GM21381 (cell line): ENCODE measurements around the gene ACOT13.
"Not testable (repeated sequence)": the region's sequence is repeated elsewhere in the genome, so short reads cannot be mapped to it uniquely, and the experiment has no call there.

Experiments used
- ATAC-seq: cut with Tn5 transposase; IDR thresholded peaks from one replicate; pipeline ENCODE4 v1.9.1; 2021; ENCODE audit warnings: mild to moderate bottlenecking, moderate library complexity; ENCODE audit not compliant: unreplicated experiment

The ACOT13 gene

DNA sequence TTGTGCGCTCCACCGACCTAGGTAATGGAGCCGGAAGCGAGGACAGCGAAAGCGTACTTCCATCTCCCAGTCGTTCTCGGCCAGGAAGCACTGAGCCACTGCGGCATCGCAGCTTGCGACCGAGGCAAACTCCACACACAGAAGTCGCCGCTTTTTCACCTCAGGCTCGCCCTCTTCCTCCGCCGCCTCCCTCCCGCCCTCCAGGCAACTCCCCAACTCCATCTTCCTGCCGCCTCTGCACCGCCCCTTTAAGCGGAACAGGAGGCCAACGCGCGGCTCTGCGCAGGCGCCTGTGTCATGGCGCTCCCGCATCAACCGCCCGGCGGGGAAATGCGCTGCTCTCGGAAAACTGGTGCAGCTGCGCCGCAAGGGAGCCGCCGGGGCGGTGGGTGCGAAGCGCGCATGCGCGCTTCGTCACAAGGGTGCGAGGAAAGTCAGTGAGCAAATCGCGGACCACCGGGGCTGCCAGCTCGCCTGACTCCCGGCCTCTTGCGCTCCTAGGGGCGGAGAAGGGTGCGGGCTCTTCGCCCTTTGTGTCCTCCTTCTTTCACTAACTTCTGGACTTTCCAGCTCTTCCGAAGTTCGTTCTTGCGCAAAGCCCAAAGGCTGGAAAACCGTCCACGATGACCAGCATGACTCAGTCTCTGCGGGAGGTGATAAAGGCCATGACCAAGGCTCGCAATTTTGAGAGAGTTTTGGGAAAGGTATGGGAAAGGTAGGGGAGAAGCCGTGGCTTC lies at the start of gene ACOT13, which contains the start of gene TDP2:
TSS of gene ACOT13 (plus strand) at position 437 of the 737 bp plus-strand sequence. CDS start at position 624, 187 bp downstream.
TSS of gene TDP2 (minus strand) at position 259 of the 737 bp plus-strand sequence. CDS start at position 222, 37 bp downstream.
- peak; percentile 95 for ATAC-seq

DNA sequence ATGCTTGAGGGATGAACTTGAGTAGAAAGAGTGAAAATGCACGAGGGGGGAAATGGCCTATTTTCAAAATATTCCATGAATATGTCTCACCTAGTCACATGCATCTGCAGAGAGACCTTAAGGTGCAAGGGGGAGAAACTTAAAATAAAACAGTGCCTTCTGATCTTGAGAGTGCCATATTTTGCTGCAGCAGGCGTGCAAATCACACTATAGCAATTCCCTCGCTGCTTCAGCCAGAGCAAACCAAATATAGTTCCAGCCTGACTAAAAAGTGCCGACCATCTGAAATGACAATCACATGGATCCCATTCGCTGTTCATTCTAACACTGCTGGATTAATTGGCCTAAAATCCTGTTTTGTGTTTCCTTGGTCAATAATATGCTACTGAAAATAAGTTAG lies 47.2 kb upstream of the ACOT13 start:
- ATAC-seq: no peak

DNA sequence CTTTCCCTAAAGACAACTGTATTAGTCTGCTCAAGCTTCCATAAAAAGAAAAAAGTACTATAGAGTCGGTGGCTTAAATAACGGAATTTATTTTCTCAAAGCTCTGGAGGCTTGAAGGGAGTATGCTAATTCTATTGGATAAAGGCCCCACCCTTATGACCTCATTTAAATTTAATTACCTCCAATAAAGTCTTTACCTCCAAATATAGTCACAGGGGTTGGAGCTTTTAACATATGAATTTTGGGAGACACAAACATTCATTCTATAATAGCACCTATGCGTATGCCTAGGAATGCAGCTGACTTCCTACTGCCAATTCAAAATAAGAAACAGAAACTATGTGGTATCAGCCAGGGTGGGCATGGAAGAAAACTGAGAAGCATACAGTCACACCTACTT lies 46.2 kb upstream of the ACOT13 start:
- ATAC-seq: no peak

DNA sequence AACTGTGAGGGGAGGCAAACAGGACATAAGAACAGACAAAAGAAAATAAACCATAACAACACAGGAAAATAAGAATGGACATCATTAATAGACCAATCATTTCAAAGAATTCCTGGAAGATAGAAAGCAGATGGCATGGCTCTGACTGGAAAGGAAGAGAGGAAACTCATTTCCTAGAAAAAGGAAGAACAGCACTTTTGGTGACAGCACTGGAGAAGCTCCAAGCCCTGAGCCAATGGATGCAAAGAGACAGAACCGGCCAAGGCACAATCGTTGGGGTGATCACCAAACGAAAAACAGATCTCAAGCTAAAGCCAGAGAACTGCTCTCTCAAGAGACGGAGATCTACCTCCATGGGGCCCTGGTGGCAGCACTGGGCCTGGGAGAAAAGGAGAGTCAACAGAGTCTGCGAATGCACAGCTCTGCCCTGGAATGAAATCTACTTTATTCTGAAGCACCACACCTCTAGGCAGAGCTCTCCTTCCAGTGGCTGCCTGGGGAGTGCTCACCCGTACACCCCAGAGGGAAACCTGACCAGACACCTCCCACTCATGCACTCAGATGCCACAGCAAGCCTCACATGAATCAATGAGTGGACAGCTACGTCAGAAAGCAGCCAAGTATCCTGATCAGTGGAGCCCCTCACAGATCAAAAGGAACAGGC lies 45.1 kb upstream of the ACOT13 start:
- no peak for ATAC-seq

DNA sequence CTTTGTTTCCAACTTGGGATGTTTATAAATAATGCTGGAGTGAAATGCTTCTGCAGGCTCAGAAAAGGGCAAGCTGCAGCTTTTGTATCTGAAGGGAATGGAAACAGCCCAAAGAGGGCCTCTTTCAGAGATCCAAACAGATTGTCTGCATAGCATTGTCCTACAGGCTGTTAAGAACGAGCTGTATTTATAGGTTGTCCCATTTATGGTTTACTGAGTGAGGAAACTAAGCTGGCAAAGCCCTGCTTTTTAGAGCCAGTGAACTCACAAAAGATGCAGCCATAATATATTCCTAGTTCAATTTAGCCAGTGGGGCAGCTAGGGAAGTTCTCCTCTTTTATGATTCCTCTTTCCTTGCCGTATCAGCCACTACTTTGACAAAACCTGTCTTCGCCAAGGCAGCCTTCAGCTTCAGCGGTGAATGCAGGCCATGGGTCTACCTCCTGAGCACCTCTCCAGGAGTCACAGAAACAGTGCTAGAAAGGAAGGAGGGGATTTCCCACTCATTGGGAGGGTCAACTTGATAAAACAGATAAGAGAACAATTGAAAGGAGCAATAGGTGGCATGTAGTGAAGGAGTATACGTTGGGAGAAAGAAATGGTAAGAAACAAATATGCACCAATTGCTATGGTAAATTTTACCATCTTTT lies 35.9 kb upstream of the ACOT13 start:
- no peak for ATAC-seq

DNA sequence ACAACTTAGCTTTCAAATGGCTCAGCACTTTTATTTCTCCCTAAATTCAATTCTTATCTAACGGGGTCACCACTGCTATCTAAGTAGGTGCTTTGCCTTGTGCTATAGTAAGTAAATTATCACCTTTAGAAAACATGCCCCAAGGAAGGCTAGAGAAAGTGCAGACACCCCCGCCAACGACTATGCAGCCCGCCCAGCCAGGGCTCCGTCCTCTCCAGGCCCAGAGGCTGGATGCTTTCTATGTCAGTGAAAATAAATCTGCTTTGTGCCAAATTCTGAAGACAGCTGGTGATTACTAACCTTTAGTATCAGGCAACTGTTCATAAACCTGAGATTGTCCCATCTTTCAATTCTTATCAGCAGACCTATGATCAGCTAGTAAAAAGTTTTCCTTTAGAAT lies 35.2 kb upstream of the ACOT13 start:
- no peak for ATAC-seq

DNA sequence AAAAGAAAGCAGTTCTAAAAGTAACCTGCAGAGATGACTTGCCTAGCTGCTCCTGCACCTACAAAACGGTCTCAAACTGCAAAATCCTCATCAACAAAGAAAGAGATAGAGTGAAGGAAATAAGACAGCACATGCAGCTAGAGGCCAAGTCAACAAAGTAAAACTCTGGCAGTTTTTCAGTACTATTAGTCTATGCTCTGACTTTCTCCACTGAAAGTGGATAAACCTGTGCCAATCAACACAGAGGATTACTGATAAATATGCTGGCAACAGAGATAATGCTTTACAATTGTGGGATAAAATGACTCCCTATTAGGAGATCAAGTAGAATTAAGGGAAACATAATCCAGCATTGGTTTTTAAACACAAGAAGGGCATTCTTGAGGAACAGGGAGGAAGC lies 34.3 kb upstream of the ACOT13 start:
- ATAC-seq: no peak

DNA sequence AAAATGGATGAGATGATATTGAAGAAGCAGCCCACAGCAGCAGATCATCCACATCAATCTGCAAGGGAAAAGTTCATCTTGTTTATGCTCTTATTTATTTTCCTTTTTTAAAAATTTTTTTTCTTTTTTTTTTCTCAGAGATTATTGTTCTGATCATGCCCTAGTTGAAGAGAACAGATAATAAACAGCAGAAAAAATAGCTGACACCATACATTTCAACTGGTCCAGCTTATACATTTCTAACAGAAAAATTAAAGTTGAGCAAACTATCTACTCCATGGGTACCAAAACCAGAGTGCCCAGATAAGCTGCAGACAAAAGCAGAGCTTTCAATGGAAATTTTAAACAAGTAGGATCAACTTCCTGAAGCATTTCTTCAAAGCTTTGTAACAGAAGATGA lies 30.2 kb upstream of the ACOT13 start:
- no peak for ATAC-seq

DNA sequence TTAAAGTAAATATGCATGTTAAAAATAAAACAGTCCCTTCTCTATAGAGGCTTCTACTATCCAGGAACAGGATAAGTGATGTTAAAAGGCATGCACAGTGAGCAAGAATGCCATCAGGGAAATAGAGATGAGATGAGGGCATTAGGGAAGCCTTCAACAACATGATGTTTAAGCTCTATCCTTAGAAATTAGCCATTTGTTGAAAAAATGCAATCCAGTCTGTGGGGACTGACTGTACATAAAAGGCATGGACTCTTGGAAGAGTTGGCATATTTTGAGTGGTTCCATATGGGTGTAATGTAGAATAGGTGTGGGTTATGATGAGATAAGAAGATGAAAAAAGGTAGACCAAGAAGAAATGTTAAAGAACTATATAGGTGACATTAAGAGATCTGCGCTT lies 26.7 kb upstream of the ACOT13 start:
- ATAC-seq: no peak

DNA sequence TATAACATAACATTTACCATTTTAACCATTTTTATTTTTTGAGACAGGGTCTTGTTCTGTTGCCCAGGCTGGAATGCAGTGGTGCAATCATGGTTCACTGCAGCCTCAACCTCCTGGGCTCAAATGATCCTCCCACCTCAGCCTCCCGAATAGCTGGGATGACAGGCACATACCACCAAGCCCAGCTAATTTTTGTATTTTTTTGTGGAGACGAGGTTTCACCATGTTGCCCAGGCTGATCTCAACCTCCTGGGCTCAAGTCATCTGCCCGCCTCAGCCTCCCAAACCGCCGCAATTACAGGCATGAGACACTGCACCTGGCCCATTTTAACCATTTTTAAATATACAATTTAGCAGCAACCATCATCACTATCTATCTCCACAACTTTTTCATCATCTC lies 26.2 kb upstream of the ACOT13 start:
- not testable (repeated sequence) for ATAC-seq

DNA sequence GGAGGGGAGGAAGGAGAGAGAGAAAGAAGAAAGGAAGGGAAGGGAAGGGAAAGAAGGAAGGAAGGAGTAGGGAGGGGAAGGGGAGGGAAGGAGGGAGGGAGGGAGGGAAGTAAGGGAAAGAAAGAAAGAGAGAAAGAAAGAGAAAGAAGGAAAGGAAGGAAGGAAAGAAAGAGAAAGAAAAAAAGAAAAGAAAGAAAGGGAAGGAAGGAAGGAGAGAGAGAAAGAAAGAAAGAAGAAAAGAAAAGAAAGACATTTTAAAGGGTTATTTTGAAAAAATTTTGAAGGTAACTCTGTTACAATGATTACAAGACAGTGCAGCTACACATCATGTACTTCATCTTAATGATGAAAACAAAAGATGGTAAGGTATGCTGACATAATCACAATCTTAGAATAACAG lies 24.8 kb upstream of the ACOT13 start:
- ATAC-seq: no peak

DNA sequence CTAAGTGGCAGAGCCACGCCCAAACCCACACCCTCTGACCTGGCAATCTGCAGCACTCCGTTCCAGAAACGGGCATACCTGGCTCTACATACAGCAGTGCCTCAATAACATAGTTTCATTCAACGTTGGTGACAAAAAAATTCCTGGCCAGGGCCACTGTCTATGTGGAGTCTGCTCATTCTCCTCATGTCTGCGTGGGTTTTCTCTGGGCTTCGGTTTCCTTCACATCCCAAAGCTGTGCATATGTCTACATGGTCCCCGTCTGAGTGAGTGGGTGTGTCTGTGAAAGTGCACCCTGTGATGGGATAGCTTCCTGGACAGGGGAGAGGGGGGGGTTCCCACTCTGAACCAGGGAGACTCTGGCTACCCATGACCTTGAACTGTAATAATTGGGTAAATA lies 23.0 kb upstream of the ACOT13 start:
- ATAC-seq: no peak

DNA sequence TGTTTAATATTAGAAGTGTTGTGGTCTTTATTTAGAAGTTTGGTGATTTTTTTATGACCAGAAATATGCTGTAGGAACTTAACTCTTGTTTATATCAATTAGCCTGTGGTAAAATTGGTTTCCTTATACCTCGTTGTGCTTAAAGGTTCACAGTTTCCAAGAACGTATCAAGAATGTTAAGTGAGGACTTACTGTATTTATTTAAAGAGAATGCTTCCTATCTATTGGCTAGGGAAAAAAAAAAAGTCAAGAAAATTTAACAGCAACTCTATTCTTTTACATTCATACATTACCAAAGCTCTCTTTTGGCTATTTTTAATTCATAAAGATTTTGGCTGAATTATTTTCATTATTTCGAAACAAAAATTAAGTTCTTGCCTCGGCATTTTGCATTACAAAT lies 22.5 kb upstream of the ACOT13 start:
- no peak for ATAC-seq

DNA sequence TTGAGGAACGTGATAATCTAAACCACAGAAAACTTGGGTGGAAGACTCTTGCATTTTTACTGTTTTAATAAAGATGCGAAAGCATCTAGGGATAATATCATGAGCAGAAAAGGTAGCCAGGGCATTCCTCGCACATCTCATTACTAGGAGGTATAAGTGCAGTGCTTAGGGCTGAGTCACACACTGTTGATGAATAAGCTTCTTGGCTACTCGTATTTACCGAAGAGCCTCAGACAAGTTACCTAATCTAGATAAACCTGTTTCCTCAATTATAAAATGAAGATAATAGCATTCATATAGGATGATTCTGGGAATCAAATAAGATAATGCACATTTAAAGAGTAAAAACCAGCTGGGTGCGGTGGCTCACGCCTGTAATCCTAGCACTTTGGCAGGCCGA lies 20.1 kb upstream of the ACOT13 start:
- no peak for ATAC-seq

DNA sequence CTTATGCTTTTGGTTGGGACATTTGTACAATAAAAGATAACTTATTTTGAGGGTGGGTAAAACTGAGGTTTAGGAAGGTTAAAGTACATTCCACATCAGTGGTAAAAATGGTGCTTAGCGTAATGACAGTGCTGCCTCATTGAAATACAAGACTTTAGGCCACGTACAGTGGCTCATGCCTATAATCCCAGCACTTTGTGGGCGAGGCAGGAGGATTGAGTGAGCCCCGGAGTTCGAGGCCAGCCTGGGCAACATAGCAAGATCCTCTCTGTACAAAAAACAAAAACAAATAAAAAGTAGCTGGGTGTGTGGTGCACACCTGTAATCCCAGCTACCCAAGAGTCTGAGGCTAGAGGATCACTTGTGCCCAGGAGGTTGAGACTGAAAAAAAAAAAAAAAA lies 18.6 kb upstream of the ACOT13 start:
- ATAC-seq: no peak

DNA sequence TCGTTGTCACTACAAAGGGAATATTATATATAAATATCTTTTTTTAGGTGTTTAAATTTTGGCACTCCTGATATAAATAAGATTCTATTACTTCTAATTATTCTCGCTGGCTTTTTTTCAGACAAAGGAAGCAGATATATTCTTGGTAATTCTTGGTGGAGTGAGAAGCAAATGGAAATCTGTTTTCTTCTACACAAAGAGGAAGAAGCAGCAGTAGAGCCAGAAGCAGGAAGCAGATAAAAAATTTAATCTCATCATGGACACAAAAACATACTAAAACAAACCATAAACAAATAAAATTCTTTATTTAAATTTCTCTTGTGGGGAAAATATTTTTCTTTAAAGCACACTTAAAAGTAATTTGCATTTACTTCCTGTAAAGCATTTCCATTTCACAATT lies 17.2 kb upstream of the ACOT13 start:
- ATAC-seq: no peak

DNA sequence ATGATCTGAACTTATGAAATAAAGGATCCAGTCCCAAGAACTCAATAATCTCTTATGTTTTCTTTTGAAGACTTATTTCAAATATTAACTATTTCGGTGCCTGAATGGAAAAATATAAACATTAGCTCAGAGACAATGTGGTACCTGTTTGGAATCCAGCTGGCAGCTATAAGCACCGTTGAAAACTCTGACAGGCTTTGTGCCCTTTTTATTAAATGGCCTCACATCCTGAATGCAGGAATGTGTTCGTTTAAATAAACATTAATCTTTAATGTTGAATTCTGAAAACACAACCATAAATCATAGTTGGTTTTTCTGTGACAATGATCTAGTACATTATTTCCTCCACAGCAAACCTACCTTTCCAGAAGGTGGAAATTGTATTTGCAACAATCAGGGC lies 16.5 kb upstream of the ACOT13 start:
- no peak for ATAC-seq

DNA sequence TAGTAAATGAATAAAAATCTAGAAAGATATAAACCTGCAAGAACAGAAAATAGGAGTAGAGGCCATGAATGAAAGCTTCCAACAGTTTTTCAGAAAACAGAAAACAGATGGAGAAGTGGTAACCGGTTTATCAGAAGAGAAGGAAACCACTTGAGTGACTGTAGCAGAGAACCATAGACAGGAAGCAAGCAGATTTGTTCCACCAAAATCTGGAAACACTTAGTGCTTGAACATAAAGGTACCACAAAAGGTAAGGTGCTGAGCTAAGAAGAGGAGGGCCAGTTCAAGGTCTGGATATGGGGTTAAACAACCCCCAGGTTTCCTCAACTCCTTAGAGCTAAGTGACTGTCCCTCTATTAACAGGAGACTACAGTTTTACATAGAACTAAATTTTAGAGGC lies 11.7 kb upstream of the ACOT13 start:
- ATAC-seq: no peak

DNA sequence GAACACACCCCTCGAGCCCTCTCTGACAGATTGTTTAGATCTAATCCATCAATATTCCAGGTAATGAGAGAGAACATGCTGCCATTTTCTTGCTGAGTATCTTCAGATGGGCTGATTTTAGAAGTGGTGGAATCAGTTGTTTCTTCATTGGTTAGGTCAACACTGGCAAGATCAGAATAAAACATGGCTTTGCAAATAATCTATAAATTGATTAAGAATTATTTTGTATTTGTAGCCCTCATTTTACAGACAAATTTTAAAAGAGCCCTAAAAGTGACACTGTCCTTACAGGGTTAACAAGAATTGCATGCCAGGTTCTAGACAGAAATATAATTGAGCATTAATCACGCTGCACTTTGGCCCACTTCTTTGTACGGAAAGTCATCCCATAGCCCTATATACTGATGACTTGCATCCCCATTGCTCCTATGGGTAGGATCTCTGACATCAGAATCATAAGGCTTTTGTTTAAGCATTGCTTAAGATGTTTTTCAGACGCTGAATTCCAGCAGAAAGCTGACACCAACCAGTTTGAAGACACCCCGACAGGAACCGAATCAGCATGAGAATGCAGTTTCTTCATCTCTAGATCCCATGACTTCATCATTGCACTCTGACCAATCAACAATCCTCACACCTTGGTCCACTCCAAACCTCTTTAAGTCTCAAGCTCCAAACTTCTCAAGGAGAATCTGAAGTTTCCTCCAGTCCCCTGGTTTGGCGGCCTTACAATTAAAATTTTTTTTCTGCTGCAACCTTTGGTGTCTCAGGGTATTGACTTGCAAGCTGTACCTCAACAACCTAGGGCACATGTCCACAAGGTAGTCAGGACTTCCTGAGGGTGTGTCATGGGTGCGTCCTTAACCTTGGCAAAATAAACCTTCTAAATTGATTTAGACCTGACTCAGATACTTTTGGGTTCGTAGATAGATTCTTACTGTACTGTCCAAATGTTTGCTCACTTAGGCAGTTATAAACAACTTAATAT lies 8.0 kb upstream of the ACOT13 start:
- no peak for ATAC-seq

DNA sequence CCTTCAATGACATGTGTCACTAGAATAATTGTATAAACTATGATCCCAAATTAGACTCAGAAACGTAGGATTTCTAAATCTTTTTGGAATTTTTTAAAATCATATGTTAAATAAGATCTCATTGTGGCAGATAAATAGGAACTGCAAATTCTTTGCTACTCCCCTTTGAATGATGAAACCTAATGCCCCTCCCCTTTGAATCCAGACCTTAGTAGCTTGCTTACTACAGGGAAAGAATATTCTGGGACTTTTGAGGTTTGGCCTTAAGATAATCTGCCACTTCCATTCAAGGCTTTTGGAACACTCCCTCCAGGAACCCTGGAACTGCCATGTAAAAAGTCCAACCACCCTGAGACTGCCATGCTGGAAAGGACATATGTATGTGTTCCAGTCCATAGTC lies 7.3 kb upstream of the ACOT13 start:
- ATAC-seq: no peak

DNA sequence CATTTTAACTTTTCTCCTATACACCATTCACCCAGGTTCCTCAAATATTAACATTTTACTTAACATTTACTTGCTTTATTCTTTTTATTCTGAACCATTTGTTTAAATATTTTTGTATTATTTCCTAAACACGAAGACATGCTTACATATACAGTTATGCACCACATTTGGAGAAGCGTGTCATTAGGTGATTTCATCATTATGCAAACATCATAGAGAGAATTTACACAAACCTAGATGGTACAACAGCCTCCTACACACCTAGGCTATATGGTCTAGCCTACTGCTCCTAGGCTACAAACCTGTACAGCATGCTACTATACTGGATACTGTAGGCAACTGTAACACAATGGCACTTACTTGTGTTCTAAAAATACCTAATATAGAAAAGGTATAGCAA lies 6.8 kb upstream of the ACOT13 start:
- ATAC-seq: no peak
